SJSA1 (cell line): Measurements from ENCODE around the gene ACE. TPM values are rescaled to one million over a fixed set of nuclear protein-coding genes. Genes with fewer than 3 reads are reported as not detected.

ENCODE experiments used
- DNase-seq, 2 experiments: peaks; one replicate each; pipeline ENCODE4 v3.0.0-alpha.2; 2015 to 2020; ENCODE audit warnings: low spot score in 2 of 2, low read depth in 1 of 2
- H3K27ac ChIP-seq: fragments of 250-450 bp; sonication (Bioruptor Pico); 2 replicates; pipeline ENCODE4 v1.5.1; 2020; ENCODE audit warnings: mild to moderate bottlenecking, moderate library complexity
- H3K27me3 ChIP-seq: fragments of 250-450 bp; sonication (Bioruptor Pico); replicated peaks from 2 replicates; pipeline ENCODE4 v1.5.1; 2020; ENCODE audit warnings: mild to moderate bottlenecking, moderate library complexity
- H3K36me3 ChIP-seq: fragments of 250-450 bp; sonication (Bioruptor Pico); 2 replicates; pipeline ENCODE4 v1.5.1; 2020; ENCODE audit warnings: mild to moderate bottlenecking
- H3K4me1 ChIP-seq: fragments of 250-450 bp; sonication (Bioruptor Pico); replicated peaks from 2 replicates; pipeline ENCODE4 v1.6.1; 2021; ENCODE audit warnings: mild to moderate bottlenecking
- H3K4me3 ChIP-seq: fragments of 250-450 bp; sonication (Bioruptor Pico); 2 replicates; pipeline ENCODE4 v1.5.1; 2020; ENCODE audit warnings: mild to moderate bottlenecking
- H3K9me3 ChIP-seq: fragments of 250-450 bp; sonication (Bioruptor Pico); replicated peaks from 2 replicates; pipeline ENCODE4 v1.5.1; 2020; ENCODE audit warnings: mild to moderate bottlenecking
- total RNA-seq: library from RNA; depleted of rRNA; stranded (reverse); fragments of >200 nt; shearing (Covaris generic); gene quantifications from 2 replicates; pipeline ENCODE4 v1.2.3, GENCODE V29; 2014

Gene ACE
- total RNA-seq, 1 experiment from 2014 or later: 0.13 TPM

- H3K4me1 ChIP-seq: no peaks in the 10 kb centered on the region
- no peak for DNase-seq
- peaks cover 9% of the 10 kb centered on the region for H3K27me3 ChIP-seq
- no peaks in the 10 kb centered on the region for H3K36me3 ChIP-seq
- H3K4me3 ChIP-seq: no peak overlapping the region
- no peak overlapping the region for H3K27ac ChIP-seq
- H3K9me3 ChIP-seq: no peaks in the 10 kb centered on the region
These were observed 53.1 kb downstream of the ACE start for GRCh38 chr17:63529711-63530556.

GRCh38 chr17:63530557-63531021, 53.7 kb downstream of the ACE start:
- H3K27me3 ChIP-seq: peaks cover 6% of the 10 kb centered on the region
- H3K36me3 ChIP-seq: no peaks in the 10 kb centered on the region
- no peak overlapping the region for H3K4me3 ChIP-seq
- no peaks in the 10 kb centered on the region for H3K4me1 ChIP-seq
- no peak for DNase-seq
- H3K27ac ChIP-seq: no peak overlapping the region
- H3K9me3 ChIP-seq: no peaks in the 10 kb centered on the region

GRCh38 chr17:63531022-63531965, 54.4 kb downstream of the ACE start:
- Histone ChIP-seq H3K9me3 (no peaks in the 10 kb centered on the region), H3K4me1 (no peaks in the 10 kb centered on the region), H3K4me3 (no peak overlapping the region), H3K27ac (no peak overlapping the region), H3K36me3 (no peaks in the 10 kb centered on the region), H3K27me3 (peaks cover 11% of the 10 kb centered on the region)
- no peak for DNase-seq

- peaks cover 5% of the 10 kb centered on the region for H3K4me1 ChIP-seq
- peaks cover 25% of the 10 kb centered on the region for H3K27me3 ChIP-seq
- H3K36me3 ChIP-seq: no peaks in the 10 kb centered on the region
- DNase-seq: no peak
- H3K27ac ChIP-seq: no peak overlapping the region
- H3K9me3 ChIP-seq: no peaks in the 10 kb centered on the region
- no peak overlapping the region for H3K4me3 ChIP-seq
These were observed 56.7 kb downstream of the ACE start for GRCh38 chr17:63533433-63534077.

GRCh38 chr17:63534078-63534570, 57.3 kb downstream of the ACE start:
- no peaks in the 10 kb centered on the region for H3K36me3 ChIP-seq
- peaks cover 31% of the 10 kb centered on the region for H3K27me3 ChIP-seq
- H3K4me1 ChIP-seq: peaks cover 6% of the 10 kb centered on the region
- no peak overlapping the region for H3K27ac ChIP-seq
- no peaks in the 10 kb centered on the region for H3K9me3 ChIP-seq
- no peak for DNase-seq
- no peak overlapping the region for H3K4me3 ChIP-seq

GRCh38 chr17:63534816-63535455, 58.1 kb downstream of the ACE start:
- H3K27me3 ChIP-seq: peaks cover 39% of the 10 kb centered on the region
- H3K27ac ChIP-seq: no peak overlapping the region
- H3K4me1 ChIP-seq: peaks cover 6% of the 10 kb centered on the region
- H3K9me3 ChIP-seq: no peaks in the 10 kb centered on the region
- no peak overlapping the region for H3K4me3 ChIP-seq
- no peaks in the 10 kb centered on the region for H3K36me3 ChIP-seq
- no peak for DNase-seq

GRCh38 chr17:63535640-63536039, 58.8 kb downstream of the ACE start:
- Histone ChIP-seq H3K4me3 (no peak overlapping the region), H3K4me1 (peaks cover 6% of the 10 kb centered on the region), H3K36me3 (no peaks in the 10 kb centered on the region), H3K27me3 (peaks cover 44% of the 10 kb centered on the region), H3K27ac (no peak overlapping the region), H3K9me3 (no peaks in the 10 kb centered on the region)
- DNase-seq: no peak

- no peaks in the 10 kb centered on the region for H3K9me3 ChIP-seq
- no peaks in the 10 kb centered on the region for H3K36me3 ChIP-seq
- peaks cover 6% of the 10 kb centered on the region for H3K4me1 ChIP-seq
- no peak for DNase-seq
- H3K27me3 ChIP-seq: peaks cover 44% of the 10 kb centered on the region
- no peak overlapping the region for H3K4me3 ChIP-seq
- H3K27ac ChIP-seq: no peak overlapping the region
These were observed 60.1 kb downstream of the ACE start for GRCh38 chr17:63537001-63537400.

- no peak overlapping the region for H3K27ac ChIP-seq
- H3K9me3 ChIP-seq: no peaks in the 10 kb centered on the region
- H3K27me3 ChIP-seq: peaks cover 41% of the 10 kb centered on the region
- no peak for DNase-seq
- no peak overlapping the region for H3K4me3 ChIP-seq
- H3K4me1 ChIP-seq: peaks cover 6% of the 10 kb centered on the region
- no peaks in the 10 kb centered on the region for H3K36me3 ChIP-seq
These were observed 61.3 kb downstream of the ACE start for GRCh38 chr17:63537991-63538692.

- Histone ChIP-seq H3K27ac (no peak overlapping the region), H3K4me1 (peaks cover 6% of the 10 kb centered on the region), H3K36me3 (no peaks in the 10 kb centered on the region), H3K4me3 (no peak overlapping the region), H3K27me3 (peaks cover 41% of the 10 kb centered on the region), H3K9me3 (no peaks in the 10 kb centered on the region)
- DNase-seq: no peak
These were observed 62.1 kb downstream of the ACE start for GRCh38 chr17:63538693-63539595.

GRCh38 chr17:63540590-63540989, 63.7 kb downstream of the ACE start:
- no peaks in the 10 kb centered on the region for H3K9me3 ChIP-seq
- peaks cover 6% of the 10 kb centered on the region for H3K4me1 ChIP-seq
- peaks cover 41% of the 10 kb centered on the region for H3K27me3 ChIP-seq
- no peaks in the 10 kb centered on the region for H3K36me3 ChIP-seq
- DNase-seq: no peak
- no peak overlapping the region for H3K4me3 ChIP-seq
- H3K27ac ChIP-seq: no peak overlapping the region

GRCh38 chr17:63542218-63542545, 65.3 kb downstream of the ACE start:
- peaks cover 6% of the 10 kb centered on the region for H3K4me1 ChIP-seq
- H3K9me3 ChIP-seq: no peaks in the 10 kb centered on the region
- DNase-seq: no peak
- no peak overlapping the region for H3K4me3 ChIP-seq
- H3K27ac ChIP-seq: no peak overlapping the region
- H3K27me3 ChIP-seq: peaks cover 33% of the 10 kb centered on the region
- no peaks in the 10 kb centered on the region for H3K36me3 ChIP-seq
